Ishikawa (cell line): ENCODE data around the gene RTN1.

Experiments
- CREB1 ChIP-seq: IDR thresholded peaks from 2 replicates; pipeline ENCODE4 v1.6.1; 2012; ENCODE audit warnings: low read depth
- TAF1 ChIP-seq: IDR thresholded peaks from 2 replicates; pipeline ENCODE4 v1.6.1; 2012; ENCODE audit warnings: low read depth, mild to moderate bottlenecking
- YY1 ChIP-seq: IDR thresholded peaks from 2 replicates; pipeline ENCODE4 v1.6.1; 2012; ENCODE audit warnings: low read depth

RTN1 gene

GRCh38 chr14:59547310-59547709 is 323.3 kb downstream of the RTN1 start:
- TF ChIP-seq YY1, result no peak
- TF ChIP-seq TAF1, result no peak
- TF ChIP-seq CREB1, result no peak
